Measurements from ENCODE around the gene NEK10. TPM values are rescaled to one million over a fixed set of nuclear protein-coding genes. Genes with fewer than 3 reads are reported as not detected.

NEK10 gene
- total RNA-seq, 1 experiment from 2014 or later: 1.2 TPM

DNA sequence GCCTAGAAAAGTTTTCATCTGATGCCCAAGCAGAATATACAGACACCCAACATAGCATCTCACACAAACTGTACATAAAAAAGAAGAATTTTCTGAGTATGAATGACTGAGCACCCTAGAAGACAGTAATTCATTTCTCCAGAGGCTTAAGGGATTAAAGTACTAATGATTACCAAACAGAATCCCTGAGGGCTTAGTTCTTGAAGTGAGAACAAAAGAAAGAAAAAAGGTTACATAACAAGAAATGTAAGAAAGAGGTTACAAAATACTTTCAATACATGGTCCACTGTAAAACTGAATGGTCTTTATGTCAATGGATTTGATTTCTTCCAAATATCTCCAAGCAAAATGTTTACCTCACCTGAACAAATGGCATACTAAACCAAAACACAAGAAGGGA, 9.1 kb upstream of the NEK10 start (continued):
- TF ChIP-seq EGR1 (IDR thresholded peaks at IDR 0.05; ENCODE audit: low read depth): no peak
- no peak for TF ChIP-seq ELF1 (IDR thresholded peaks at IDR 0.05; ENCODE audit: borderline replicate concordance, low read depth)
- TF ChIP-seq YY1 (IDR thresholded peaks at IDR 0.05; ENCODE audit: extremely low read depth, insufficient replicate concordance, low read depth, low read length): no peak

DNA sequence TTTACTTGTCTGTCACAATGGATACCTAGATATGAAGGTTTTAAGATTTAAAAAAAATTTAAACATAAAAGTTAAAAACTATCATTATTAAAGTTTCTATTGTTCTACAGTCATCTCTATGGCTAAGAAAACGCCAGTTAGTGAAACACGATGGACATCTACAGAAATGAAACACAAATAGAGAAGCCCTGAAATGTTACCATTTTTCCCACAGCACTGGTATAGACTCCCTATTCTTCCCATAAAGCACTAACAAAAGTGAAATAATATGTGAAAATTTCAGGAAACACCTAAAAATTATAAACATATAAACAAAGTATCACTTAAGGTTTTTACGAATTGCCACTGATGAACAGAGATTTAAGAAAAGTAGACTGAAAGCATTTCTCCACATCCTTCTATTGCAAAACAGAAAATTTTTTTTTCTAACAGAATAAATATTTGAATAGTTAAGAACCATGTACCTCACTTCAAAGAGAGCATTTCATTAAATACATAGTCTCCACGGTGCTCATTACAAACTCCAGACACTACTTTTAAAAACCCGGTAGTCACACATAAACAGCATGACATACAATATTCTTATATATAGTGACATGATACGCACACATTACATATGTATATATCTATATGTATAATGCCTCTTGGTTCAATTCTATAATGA, 7.1 kb upstream of the NEK10 start:
- Histone ChIP-seq H3K36me3 (ENCODE audit: control insufficient read depth in 1 of 2, insufficient read depth in 2 of 2, low read length in 2 of 2) (peaks cover 0 to 2% of the 10 kb centered on the region in 2 experiments; a peak in 1 of 4 replicates), H3K79me2 (ENCODE audit: insufficient read depth, low read length) (no peaks in the 10 kb centered on the region), H3K9me2 (ENCODE audit: insufficient read depth) (no peaks in the 10 kb centered on the region), H3K27ac (ENCODE audit: low read depth, low read length) (no peak overlapping the region), H3K9me3 (ENCODE audit: control insufficient read depth in 1 of 2, insufficient read depth in 1 of 2, low read depth in 1 of 2, low read length in 2 of 2) (no peaks in the 10 kb centered on the region), H3K9ac (ENCODE audit: low read length) (no peak overlapping the region), H3K4me3 (replicated peaks in 1 of 2; ENCODE audit: low read depth in 1 of 2, low read length in 2 of 2) (no peak overlapping the region), H3K4me1 (ENCODE audit: control insufficient read depth in 1 of 2, insufficient read depth in 2 of 2, low read length in 2 of 2) (no peaks in the 10 kb centered on the region), H3K4me2 (ENCODE audit: low read length) (no peak overlapping the region), H2AFZ (ENCODE audit: low read depth, low read length, poor library complexity, severe bottlenecking) (no peak overlapping the region), H3K27me3 (ENCODE audit: insufficient read depth, low read length) (no peaks in the 10 kb centered on the region), H4K20me1 (ENCODE audit: insufficient read depth) (no peaks in the 10 kb centered on the region)
- POLR2A ChIA-PET: no interaction called here
- no TSS peak for BruUV-seq (replicated peaks)
- ATAC-seq: no peak
- CTCF ChIA-PET: no interaction called here
- DNase-seq (ENCODE audit: low read depth, low spot score): no peak
- intact Hi-C loops (cut with micrococcal nuclease): no loop called here
- RAD21 ChIA-PET (ENCODE audit: low non-redundant PET in 1 of 2, low total read pairs in 2 of 2, uncharacterized antibody in 2 of 2, unreplicated experiment in 2 of 2): no interaction called here
- TF ChIP-seq, protein P1, sequence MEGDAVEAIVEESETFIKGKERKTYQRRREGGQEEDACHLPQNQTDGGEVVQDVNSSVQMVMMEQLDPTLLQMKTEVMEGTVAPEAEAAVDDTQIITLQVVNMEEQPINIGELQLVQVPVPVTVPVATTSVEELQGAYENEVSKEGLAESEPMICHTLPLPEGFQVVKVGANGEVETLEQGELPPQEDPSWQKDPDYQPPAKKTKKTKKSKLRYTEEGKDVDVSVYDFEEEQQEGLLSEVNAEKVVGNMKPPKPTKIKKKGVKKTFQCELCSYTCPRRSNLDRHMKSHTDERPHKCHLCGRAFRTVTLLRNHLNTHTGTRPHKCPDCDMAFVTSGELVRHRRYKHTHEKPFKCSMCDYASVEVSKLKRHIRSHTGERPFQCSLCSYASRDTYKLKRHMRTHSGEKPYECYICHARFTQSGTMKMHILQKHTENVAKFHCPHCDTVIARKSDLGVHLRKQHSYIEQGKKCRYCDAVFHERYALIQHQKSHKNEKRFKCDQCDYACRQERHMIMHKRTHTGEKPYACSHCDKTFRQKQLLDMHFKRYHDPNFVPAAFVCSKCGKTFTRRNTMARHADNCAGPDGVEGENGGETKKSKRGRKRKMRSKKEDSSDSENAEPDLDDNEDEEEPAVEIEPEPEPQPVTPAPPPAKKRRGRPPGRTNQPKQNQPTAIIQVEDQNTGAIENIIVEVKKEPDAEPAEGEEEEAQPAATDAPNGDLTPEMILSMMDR (IDR thresholded peaks at IDR 0.05 in 2 of 3, conservative IDR thresholded peaks at IDR 0.05 in 1 of 3; ENCODE audit: borderline replicate concordance in 1 of 3, insufficient read depth in 1 of 3, low read depth in 2 of 3, low read length in 2 of 3): no peak
- TF ChIP-seq RAD21 (IDR thresholded peaks at IDR 0.05; ENCODE audit: low read depth) (no peak), JUND (IDR thresholded peaks at IDR 0.05) (no peak), YY1 (IDR thresholded peaks at IDR 0.05; ENCODE audit: extremely low read depth, insufficient replicate concordance, low read depth, low read length) (no peak), SP1 (IDR thresholded peaks at IDR 0.05; ENCODE audit: low read depth) (no peak), SIN3A (IDR thresholded peaks at IDR 0.05; ENCODE audit: low read depth) (no peak), SRF (IDR thresholded peaks at IDR 0.05; ENCODE audit: low read depth) (no peak), TCF7L2 (IDR thresholded peaks at IDR 0.05; ENCODE audit: borderline replicate concordance, extremely low read depth, insufficient read depth, insufficient read length) (no peak), EZH2 (IDR thresholded peaks at IDR 0.05) (no peak), CBX3 (IDR thresholded peaks at IDR 0.05; ENCODE audit: low read depth) (no peak), EZH2phosphoT487 (IDR thresholded peaks at IDR 0.05; ENCODE audit: borderline replicate concordance) (no peak)
- TF ChIP-seq, protein P2, sequence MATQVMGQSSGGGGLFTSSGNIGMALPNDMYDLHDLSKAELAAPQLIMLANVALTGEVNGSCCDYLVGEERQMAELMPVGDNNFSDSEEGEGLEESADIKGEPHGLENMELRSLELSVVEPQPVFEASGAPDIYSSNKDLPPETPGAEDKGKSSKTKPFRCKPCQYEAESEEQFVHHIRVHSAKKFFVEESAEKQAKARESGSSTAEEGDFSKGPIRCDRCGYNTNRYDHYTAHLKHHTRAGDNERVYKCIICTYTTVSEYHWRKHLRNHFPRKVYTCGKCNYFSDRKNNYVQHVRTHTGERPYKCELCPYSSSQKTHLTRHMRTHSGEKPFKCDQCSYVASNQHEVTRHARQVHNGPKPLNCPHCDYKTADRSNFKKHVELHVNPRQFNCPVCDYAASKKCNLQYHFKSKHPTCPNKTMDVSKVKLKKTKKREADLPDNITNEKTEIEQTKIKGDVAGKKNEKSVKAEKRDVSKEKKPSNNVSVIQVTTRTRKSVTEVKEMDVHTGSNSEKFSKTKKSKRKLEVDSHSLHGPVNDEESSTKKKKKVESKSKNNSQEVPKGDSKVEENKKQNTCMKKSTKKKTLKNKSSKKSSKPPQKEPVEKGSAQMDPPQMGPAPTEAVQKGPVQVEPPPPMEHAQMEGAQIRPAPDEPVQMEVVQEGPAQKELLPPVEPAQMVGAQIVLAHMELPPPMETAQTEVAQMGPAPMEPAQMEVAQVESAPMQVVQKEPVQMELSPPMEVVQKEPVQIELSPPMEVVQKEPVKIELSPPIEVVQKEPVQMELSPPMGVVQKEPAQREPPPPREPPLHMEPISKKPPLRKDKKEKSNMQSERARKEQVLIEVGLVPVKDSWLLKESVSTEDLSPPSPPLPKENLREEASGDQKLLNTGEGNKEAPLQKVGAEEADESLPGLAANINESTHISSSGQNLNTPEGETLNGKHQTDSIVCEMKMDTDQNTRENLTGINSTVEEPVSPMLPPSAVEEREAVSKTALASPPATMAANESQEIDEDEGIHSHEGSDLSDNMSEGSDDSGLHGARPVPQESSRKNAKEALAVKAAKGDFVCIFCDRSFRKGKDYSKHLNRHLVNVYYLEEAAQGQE (IDR thresholded peaks at IDR 0.05; ENCODE audit: low read depth): no peak
- TF ChIP-seq, protein P3, sequence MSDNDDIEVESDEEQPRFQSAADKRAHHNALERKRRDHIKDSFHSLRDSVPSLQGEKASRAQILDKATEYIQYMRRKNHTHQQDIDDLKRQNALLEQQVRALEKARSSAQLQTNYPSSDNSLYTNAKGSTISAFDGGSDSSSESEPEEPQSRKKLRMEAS (IDR thresholded peaks at IDR 0.05): no peak
- TF ChIP-seq, protein P4, sequence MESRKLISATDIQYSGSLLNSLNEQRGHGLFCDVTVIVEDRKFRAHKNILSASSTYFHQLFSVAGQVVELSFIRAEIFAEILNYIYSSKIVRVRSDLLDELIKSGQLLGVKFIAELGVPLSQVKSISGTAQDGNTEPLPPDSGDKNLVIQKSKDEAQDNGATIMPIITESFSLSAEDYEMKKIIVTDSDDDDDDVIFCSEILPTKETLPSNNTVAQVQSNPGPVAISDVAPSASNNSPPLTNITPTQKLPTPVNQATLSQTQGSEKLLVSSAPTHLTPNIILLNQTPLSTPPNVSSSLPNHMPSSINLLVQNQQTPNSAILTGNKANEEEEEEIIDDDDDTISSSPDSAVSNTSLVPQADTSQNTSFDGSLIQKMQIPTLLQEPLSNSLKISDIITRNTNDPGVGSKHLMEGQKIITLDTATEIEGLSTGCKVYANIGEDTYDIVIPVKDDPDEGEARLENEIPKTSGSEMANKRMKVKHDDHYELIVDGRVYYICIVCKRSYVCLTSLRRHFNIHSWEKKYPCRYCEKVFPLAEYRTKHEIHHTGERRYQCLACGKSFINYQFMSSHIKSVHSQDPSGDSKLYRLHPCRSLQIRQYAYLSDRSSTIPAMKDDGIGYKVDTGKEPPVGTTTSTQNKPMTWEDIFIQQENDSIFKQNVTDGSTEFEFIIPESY (IDR thresholded peaks at IDR 0.05; ENCODE audit: extremely low read depth, insufficient replicate concordance, low read length): no peak
- TF ChIP-seq, protein P5, sequence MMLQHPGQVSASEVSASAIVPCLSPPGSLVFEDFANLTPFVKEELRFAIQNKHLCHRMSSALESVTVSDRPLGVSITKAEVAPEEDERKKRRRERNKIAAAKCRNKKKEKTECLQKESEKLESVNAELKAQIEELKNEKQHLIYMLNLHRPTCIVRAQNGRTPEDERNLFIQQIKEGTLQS (IDR thresholded peaks at IDR 0.05): no peak
